C4-2B (cell line): Measurements from ENCODE around the gene FOLR3.

Experiments
- ZFX ChIP-seq: fragments of 450-650 bp; IDR thresholded peaks from 2 replicates; pipeline ENCODE4 v1.6.1; 2017
- TF ChIP-seq, protein P1 (sequence below): fragments of 450-650 bp; conservative IDR thresholded peaks from 2 replicates; pipeline ENCODE4 v1.5.1; 2017; ENCODE audit warnings: mild to moderate bottlenecking

DNA sequence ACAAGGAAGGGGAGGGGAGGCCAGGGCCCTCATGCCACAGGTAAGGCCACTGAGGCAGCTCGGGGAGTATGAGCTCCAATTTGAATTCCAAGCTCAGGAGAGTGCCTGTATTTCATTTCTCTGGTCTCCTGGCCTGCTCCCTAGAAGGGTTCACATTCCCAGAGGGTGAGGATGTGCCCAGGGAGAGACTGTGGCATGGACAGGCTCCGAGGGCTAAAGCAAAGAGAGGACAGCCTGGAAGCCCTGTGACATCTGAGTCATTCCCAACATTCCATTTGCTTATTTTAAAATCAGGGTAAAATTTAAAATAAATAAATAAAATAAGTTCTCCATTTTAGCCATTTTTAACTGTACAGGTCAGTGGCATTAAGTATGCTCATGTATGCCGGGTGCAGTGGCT lies 37.8 kb downstream of the FOLR3 start:
- TF ChIP-seq, protein P1, sequence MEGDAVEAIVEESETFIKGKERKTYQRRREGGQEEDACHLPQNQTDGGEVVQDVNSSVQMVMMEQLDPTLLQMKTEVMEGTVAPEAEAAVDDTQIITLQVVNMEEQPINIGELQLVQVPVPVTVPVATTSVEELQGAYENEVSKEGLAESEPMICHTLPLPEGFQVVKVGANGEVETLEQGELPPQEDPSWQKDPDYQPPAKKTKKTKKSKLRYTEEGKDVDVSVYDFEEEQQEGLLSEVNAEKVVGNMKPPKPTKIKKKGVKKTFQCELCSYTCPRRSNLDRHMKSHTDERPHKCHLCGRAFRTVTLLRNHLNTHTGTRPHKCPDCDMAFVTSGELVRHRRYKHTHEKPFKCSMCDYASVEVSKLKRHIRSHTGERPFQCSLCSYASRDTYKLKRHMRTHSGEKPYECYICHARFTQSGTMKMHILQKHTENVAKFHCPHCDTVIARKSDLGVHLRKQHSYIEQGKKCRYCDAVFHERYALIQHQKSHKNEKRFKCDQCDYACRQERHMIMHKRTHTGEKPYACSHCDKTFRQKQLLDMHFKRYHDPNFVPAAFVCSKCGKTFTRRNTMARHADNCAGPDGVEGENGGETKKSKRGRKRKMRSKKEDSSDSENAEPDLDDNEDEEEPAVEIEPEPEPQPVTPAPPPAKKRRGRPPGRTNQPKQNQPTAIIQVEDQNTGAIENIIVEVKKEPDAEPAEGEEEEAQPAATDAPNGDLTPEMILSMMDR = no peak
- no peak for TF ChIP-seq ZFX
